HG03342 (cell line): ENCODE data around the gene ITPK1.
"Not testable (repeated sequence)": the region's sequence is repeated elsewhere in the genome, so short reads cannot be mapped to it uniquely, and the experiment has no call there.

Source experiments
- ATAC-seq: cut with Tn5 transposase; IDR thresholded peaks from one replicate; pipeline ENCODE4 v1.9.1; 2021; ENCODE audit warnings: mild to moderate bottlenecking, moderate library complexity; ENCODE audit not compliant: unreplicated experiment

Gene ITPK1

DNA sequence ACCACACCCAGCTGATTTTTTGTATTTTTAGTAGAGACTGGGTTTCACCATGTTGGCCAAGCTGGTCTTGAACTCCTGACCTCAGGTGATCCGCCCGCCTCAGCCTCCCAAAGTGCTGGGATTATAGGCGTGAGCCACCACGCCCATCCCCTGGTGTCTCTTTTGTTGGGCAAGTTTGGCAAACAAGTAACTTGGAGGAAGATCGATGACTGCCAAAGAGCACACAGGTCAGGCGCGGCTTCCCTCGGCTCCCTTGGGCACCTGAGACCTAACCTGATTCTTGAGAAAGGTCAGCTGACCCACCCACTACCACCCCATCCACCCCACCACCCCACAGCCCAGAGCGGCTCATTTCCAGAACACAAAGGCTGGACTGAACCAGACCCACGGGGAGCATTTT is 9.9 kb downstream of the ITPK1 start:
- ATAC-seq, result not testable (repeated sequence)

DNA sequence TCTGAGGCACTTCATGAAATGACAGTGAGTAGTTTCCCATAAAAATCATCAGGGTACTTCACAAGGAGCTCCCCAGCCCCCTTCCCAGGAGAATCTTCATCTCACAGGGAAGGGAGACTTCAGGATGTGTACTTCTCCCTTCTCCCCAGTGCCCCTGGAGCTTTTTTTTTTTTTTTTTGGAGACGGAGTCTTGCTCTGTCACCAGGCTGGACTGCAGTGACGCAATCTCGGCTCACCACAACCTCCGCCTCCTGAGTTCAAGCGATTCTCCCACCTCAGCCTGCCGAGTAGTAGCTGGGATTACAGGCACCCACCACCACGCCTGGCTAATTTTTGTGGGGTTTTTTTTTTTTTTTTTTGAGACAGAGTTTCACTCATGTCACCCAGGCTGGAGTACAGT is 10.4 kb downstream of the ITPK1 start:
- no peak for ATAC-seq

DNA sequence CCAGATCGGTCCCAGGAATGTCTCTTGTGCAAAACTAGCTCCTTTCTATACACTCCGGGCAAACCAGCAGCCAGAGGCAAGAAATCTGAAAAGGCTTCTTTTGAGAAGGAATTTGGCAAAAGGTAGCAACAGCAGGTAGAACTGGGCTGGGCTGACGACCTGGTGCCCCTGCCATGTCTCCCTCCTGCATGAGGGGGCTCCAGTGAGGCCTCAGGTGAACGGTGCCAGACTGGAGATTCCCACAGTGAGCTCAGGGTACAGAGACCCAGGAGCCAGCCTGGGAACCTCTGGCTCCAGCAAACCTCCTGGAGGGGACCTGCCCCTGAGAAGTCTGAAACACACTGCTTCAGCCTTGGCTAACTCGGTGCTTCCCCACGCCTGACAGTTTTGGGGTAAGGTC is 10.8 kb downstream of the ITPK1 start:
- no peak for ATAC-seq

DNA sequence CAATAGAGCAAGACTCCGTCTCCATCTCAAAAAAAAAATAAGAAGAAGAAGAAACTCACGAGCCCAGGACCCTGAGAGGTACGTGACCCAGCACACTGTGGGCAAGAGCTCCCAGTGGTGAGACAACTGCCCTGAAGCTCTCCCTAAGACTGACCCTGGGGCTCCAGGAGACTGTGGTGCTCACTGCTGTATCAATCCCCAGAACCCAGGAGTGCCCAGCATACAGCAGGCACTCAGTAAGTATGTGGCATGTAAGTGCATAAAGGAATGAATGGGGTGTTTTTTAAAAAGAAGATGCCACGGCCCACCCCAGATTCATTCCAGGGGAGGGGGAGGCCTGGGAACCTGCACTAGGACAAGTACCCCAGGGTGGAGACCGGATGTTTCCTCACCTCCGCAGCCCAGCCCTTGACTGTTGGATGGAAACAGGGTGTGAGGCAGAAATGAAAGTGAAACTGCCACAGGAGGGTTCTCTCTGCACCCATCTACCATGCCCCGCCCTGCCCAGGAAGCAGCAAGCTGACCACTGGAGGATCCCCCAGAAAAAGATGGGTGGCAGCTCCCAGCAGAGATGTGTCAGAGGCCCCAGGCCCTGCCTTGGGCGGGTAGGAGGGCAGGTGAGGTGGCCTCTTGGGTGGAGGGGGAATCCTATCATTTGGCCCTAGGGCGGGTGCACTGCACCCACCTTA is 12.2 kb downstream of the ITPK1 start:
- ATAC-seq, result peak; percentile 95

DNA sequence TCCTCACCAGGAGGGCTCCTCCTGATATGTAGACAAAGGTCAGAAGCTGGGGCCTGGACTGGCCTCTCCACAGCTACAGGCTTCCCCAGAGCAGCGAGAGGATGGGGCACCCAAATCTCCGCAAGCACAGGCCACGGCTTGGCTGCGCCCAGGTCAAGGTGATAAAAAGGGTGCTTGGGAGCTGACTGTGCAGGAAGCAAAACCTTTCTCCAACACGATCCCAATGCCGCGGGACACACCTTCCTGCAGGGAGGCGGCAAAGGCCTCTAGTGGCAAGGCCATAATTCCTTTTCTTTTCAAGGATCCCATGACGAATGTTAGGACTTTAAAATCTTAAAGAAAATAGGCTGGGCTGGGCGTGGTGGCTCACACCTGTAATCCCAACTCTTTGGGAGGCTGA is 13.6 kb downstream of the ITPK1 start:
- ATAC-seq, result no peak

DNA sequence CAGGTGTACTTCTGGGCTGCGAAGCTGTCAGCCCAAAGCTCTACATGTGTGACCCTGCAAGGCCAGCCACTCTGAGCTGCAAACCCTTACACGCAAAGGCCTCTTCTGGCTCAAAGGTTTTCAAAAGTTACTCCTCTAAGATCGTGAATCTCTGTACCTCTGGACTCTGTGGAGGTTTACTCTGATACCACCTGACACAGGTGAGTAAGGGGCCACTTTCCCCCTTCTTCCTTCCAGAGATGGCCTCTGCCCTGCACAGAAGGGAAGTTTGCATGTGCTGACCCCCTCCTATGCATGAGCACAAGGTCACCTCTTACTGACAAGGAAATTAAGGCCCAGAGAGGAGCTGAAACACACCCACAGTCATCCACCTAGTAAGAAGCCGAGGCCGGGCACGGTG is 14.5 kb downstream of the ITPK1 start:
- ATAC-seq, result no peak

DNA sequence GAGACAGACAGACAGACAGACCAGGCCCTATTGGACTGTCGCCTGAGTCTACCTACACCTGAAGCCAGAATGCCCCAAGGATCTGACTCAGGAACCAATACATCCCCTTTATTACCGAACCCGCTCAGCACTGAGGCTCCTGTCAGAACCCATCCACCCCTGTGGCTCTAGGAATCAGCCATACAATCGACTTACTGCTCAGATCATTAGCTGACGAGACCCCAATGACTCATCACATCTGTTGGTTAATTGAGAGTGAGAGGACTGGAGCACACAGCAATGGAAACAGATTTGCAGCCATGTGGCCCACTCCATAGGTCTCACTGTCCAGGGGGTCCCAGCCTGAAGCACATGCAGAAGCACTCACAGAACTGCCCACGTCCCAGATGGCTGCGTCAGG is 15.2 kb downstream of the ITPK1 start:
- no peak for ATAC-seq

DNA sequence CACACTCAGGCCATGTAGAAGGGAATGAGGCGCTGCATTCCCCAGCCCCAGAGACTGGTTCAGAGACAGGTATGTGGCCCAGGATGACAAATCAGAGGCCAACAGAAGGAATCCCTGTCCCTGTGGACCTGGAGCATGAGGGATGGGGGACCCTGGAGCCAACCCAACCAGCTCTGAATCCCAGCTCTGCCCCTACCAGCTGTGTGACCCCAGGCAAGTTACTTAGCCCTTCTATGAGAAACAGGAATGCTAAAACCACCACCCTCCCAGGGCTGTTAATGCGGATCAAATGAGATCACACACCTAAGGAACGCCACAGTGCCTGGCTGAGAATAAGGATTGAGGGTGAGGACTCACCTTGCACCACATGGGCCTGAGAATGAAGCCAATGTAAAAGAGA is 15.6 kb downstream of the ITPK1 start:
- no peak for ATAC-seq

DNA sequence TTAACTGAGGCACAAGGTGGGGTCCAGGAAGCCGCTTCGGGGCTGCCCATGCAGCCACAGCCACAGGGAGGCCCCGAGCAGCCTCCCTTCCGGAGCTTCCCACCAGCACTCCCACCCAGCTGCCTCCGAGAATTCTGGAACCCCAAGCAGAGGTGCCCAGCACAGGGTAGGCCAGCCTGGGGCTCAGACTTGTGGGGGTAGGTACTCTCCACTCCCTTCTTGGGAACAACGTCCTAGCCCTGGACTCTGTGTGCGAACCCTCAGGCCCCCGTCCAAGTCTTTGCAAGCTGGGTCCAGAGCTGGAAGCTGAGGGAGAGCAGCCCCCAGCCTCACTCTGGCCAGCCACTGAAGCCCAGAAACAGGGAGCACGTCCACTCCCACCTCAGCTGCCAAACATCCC is 16.1 kb downstream of the ITPK1 start:
- ATAC-seq, result no peak

DNA sequence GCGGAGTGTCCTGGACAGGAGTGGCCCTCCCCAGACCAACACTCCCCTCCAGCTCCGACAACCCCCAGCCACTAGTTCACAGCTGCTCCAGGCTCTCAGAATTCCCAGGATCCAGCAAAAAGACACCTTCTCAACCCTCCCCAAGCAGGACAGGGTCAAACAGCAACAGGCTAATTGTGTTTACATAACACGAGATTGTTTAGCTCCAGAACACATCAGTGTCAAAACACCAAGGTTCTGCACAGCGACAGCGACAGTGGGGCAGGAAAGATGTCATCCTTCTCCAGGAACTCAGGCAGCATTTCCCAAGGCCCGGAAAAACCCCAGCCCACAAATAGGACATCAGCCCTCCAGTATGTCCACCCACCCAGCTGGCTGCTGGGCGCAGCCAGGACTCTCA is 16.5 kb downstream of the ITPK1 start:
- ATAC-seq, result no peak

DNA sequence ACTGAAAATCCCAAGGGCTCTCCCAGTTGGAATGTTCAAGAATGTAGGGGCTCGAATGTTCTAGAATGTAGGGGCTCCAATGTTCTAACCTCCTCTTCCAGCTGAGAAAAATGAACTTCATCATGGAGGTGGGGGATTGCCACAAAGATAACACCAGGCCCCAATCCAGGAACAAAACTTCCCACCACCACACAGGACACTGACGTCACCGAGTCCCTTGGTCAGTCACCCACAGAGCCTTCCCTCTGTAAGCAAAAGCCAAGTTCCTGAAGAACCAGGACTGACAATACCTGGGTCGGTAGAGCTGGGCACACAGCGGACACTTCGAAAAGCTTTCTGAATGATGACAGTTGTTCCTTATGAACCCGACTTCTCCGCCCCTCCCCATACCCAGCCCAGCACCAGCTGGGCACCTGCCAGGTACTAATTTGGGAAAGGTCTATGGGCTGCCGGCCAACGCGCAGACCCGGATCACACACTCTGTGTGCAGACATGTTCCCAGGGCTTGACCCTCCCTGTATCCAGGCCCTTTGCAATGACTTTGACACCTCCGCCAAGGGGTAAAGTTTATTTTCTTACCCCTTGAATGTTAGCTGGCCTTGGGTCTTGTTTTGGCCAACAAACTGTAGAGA is 18.9 kb downstream of the ITPK1 start:
- ATAC-seq, result no peak

DNA sequence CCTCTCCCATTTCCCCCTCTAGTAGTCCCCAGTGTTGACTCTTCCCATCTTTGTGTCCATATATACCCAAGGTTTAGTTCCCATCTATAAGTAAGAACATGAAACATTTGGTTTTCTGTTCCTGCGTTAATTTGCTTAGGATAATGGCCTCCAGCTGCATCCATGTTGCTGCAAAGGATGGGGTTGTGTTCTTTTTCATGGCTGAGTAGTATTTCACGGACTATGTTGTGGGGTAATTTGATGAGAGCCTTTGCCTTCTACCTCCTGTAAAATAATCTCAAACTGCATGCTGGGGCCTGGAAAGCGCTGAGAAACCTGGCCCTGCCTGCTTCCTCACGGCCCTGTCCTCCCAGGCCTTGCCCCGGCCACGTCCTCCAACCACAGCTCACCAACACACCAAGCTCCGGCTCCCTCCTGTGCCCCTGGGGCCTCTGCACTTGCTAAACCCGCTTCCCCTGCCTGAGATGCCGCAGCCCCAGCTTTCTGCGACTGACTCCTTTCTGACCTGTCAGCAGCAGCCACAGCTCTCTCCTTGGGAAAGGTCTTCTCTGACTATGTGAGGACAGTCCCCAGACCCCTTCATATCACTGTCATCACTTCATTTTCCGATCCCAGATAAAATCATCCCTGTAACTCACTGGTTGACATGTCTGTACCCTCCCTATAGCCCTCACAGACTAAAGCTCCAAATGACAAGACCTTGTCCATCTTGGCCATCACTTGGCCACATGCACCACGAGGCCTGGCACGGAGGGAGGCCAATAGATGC is 19.8 kb downstream of the ITPK1 start:
- no peak for ATAC-seq

DNA sequence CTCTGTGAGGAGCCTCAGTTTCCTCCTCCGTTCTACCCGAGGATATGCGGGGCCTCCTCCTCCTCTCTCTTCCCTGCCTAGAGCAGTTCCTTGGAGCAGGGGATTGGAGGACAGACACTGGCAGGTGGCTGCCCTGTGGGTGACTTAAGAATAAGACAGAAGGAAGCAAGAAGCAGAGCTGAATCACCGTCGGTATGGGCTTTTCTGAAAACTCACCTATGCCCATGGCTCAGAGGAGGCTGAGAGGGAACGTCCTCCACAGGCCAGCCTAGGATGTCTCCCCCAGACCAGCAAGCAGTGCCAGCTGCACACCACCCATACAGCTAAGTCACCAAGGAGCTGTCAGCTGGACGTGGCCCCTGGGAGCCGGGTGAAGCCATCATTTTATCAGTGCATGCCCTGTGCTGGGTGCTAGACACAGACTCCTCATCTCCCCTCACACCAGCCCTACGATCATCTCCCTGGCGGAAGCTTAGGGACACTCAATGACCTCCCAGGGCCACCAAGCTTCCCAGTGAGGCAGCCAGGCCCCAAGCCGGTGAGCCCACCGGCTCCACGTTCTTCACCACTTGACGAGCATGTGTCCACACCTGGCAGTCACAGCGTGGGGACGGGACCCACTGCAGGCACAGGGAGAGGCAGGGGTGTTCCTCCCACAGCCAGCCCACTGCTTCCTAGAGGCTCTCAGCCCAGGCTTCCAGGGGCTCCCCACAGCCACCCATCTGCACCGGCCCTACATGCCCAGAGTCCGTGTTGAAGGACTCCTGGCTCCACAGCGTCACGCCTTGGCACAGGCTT is 21.4 kb downstream of the ITPK1 start:
- ATAC-seq, result no peak

DNA sequence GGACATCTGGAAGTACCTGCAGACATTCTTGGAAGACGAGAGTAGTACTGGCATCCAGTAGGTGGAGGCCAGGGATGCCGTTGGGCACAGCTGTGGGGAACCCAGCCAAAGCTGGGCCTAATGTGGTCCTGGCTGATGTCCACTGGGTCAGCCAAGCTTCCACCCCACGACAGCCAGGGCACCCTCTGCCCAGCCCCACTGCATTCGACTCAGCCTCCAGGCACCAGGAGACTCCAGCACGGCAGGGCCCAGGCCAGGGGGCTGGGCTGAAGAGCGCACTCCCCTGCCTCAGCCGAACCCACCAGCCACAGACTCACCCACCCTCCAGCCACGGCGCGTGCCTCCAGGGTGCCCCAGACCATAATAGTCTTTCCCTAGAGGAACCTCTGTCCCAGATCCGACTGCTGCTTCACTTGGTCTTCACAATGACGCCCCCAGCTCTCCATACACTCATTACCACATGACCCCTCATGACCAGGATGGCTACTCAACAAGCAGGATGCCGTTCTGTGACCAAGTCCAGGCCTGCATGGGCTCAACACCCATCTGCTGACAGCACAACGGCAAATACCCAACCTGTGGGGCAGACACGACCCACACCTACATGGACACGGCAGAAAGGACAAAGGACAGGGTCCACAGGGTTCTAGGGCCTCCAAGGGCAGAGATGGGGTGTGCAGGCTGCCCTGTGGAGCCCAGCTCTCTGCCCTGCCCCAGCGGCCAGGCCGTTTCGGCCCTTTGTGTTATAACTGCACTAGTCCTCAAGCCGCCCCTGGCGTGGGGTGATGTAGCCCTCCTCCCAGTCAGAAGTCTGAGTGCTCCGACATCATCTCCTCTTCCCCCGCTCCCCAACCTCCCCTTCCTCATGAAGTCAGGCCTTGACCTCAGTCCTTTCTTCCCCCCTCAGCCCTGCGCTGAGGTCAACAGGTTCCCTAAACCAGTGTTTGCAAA is 22.8 kb downstream of the ITPK1 start:
- no peak for ATAC-seq

DNA sequence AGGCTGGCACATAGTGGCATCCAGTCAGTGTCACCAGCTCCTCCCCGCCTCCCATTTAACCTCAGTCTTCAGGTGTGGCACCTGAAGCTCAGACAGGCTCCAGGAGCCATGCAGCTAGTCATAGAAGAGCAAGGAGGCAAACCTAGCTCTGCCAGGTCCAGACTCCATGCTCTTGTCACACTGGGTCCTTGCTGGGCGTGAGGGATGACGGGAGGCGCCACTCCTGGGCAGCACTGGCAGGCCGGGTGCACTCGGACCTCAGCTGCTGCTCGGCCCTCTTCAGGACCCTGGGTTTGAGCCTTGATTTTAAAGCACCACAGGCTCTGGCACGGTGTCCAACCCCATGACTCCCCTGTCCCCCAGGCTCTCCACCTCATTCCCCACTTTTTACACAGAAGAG is 24.1 kb downstream of the ITPK1 start:
- ATAC-seq, result no peak

DNA sequence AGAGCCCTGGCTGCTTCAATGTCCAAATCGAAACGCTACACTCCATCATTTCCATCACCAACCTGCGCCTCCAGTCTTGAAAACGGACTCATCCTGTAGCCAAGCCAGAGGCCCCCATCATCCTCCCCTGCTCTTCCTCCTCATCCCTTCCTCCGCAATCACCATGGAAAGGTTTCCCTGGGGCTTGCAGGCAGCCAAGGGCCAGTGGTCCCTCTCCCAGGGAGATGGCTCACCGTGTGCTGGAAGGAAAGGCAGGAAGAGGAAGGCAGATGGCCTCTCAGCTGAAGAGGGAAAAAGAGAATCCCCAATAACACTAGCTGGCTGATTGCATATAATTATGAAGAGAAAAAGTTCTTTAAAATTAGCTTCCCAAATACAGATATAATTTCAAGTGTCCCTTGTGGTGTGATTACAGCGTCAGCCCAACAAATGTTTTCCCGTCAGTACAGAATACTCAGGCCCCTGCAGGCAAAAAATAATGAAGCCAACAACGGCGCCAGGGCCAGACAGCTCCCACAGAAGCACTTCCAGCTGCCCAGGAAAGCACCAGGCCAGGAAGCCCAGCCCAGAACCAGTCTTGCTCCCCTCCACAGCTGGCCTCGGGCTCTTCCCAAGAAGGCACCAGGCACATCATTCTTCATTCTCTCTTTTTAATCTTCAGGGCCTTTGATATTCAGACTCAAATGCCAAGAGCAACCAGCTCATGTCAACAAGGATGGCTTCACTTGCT is 24.7 kb downstream of the ITPK1 start:
- ATAC-seq, result no peak

DNA sequence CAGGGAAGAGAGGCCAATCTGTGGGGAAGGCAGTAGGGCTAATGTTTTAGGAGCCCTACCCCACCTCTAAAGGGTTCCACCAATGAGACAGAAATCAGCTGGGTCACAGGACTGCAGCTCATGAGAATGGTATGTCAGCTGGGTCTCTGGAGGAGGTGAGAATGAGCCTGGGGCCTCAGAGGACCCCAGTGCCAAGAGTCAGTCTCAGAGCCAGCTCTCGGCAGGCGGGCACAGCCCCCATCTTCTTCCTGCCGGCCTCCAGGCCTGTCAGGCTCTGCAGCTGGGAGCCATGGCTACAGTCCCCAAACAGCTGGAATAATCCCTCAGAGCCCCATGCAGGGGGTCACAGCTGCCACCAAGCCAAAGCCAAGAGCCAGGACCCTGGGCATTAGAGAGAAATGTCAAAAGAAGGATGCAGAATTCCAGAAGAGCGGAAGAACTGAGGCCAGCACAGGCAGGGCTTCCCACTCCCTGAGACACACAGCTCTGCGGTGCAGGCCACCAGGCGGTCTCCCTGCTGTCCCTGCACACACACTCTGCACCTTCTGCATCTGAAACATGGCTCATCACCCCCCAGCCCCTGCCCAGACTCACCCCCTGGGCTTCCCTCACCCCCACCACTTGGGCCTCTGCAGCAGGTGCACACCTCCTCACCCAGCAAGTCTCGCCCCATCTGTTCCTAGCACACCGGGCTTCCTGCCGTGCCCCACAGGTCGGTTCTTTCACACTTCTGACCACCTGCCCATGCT is 26.0 kb downstream of the ITPK1 start:
- no peak for ATAC-seq

DNA sequence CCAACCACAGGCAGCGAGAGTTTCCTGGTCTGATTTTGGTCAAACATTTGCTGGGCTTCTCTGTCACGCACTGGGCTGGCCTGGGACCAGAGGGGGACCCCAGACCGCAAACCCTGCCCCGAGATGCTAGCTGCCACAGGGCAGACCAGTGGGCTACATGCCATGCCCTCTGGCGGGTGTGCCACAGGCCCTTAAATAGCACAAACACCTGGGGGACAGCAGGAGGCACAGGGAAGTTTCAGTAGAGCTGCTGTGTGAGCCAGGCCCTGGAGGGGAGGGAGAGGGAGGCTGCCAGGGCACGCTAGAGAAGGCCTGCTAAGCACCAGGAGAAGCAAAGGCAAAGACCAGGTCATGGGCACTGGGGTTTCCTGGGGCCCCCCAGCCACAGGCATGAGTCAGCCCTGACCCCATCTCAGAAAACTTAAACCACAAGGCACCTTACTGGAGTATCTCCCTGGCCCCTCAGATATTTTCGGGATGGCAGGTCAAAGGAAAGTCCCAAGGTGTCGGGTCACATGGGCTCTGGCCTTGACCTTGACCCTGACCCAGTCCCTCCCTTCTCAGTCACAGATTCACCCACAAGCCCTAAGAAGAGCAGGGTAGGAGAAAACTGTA is 29.2 kb downstream of the ITPK1 start:
- ATAC-seq, result peak; percentile 46
